Stimulated activated CD8-positive, alpha-beta memory T cell treated with anti-CD3 and anti-CD28 coated beads, Interleukin-7, amount 100 ng/mL, for 4 hours (primary cell): ENCODE data around the gene FOSB.
"Not testable (repeated sequence)": the region's sequence is repeated elsewhere in the genome, so short reads cannot be mapped to it uniquely, and the experiment has no call there.

ENCODE experiments used
- DNase-seq, 2 donors: peaks; one replicate each; pipeline ENCODE4 v3.0.0-alpha.2; 2020; ENCODE audit warnings: low read depth in 2 of 2

FOSB gene

DNA sequence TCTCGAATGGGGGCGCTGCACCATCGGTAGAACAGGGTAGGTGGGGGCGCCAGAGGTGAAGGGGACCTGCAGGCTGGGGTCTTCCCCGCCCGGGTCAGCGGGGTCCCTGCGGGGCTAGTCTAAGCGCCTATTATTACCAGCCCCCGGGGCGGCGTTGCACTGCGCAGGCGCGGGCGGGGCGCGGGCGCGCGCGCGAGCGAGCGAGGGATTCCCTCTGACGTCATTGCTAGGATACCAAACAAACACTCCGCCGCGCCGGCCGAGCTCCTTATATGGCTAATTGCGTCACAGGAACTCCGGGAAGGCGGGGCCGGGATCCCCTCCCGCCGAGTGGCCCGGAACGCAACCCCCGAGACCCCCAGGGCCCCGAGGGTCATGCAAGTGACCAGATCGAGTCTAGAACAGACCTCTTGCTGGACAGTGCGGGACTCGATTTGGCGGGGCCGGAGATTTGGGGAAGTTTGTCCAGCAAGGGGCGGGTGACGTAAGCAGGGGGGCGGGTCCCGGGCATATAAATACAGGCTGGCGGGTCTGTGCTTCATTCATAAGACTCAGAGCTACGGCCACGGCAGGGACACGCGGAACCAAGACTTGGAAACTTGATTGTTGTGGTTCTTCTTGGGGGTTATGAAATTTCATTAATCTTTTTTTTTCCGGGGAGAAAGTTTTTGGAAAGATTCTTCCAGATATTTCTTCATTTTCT, at the start of gene FOSB:
Gene FOSB (plus strand): TSS at position 541 of the 703 bp plus-strand sequence. CDS start 591 bp downstream, outside the sequence.
- DNase-seq = peak; percentile 91 to 92

DNA sequence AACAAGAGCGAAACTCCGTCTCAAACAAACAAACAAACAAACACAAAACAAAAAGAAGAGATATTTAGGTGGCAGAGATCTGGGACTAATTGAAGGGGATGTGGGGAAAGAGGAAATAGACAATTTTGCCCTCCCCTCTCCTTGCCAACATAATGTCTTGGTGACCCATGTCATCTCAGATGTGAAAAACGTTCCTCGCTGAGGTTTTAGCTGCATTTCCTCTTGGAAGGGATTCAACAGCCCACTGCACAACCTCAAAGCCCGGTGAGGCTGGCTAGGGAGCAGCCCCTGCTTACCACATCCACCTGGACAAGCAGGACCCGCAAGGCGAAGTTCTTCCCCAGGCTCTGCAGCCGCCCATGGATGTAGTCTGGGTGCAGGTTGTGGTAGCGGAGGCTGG, 49.0 kb upstream of the FOSB start:
- DNase-seq = no peak

DNA sequence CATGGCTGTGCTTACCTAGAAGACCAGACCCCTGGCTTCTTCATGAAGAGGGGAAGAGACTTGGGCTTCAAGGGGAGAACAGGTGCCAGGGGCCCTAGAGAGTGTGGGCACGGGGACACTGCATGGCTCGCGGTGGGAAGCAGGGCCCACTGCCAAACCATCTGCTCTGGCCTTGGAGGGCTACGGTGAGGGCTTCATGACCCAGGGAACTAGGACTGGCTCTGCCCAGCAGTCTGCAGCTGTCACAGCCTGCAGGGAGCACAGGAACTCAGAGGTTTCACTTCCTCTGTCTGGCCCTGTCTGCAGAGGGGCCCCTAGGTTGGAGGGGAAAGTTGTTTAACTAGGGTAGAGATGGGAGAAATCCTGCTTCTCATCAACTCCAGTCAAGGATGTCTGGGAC, 48.4 kb upstream of the FOSB start:
- no peak for DNase-seq

DNA sequence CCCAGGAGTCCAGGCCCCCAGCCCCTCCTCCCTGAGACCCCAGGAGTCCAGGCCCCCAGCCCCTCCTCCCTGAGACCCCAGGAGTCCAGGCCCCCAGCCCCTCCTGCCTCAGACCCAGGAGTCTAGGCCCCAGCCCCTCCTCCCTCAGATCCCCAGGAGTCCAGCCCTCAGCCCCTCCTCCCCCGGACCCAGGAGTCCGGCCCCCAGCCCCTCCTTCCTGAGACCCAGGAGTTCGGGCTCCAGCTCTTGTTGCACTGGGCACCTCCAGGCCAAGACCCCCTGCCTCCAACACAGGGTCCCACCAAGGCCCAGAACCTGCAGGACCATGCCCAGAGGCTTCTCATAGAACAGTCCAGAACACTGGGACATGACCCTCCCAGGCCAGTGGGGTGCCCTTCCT, 47.9 kb upstream of the FOSB start:
- no peak for DNase-seq

DNA sequence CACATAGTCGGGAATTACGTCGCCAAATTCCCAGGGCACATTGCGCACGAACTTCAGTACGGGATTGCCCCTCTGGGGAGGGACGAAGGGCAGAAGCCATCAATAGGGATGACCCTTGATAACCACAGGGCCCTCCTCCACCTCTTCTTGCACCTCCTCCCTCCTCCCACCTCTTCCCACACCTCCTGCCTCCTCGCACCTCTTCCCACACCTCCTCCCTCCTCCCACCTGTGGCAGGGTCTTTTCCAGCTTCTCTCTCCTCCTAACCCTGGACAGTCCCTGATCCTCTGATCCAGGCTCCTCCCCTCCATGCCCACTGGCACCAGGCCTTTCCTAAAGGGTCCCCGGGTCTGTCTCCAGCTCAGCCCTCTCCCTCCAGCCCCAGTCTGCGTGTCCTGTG, 47.4 kb upstream of the FOSB start:
- no peak for DNase-seq

DNA sequence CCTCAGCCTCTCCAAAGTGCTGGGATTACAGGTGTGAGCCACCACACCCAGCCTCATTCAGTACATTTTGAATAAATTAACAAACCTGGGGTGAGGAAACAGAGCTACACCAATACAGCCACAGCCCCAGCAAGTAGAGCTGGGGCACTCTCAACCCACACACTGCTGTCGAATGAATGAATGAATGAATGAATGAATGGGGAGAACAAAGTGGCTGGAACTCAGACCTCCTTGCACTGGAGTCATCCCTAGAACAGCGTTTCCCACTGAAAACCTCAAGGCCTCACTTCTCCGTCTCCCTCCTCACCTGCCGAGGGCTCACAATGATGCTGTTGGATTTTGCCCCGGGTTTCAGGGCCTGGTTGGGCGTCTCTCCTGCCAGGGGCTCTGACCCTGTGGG, 46.9 kb upstream of the FOSB start:
- no peak for DNase-seq

DNA sequence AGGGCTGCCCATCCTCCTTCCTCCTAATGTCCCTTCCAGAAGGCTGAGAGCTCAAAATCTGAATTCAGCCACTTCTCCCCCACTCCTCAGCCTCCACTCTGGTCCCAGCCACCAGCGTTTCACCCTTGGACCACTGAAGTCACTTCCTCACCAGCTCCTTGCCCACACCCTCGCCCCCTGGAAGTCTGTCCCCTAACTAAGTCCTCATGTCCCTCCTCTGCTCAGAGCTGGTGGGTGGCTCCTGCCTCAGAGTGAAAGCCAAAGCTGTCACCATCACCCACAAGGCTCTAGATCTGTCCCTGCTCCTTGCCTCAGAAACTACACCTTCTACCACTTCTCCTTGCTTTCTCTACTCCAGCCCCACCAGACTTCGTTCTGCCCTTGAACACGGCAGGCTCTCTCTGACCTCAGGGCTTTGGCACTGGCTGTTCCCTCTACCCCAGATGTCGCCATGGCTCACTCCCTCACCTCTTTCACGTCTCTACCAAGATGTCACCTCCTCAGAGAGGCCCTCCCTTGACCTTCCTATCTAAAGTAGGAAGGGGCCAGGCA, 45.8 kb upstream of the FOSB start:
- DNase-seq = no peak

DNA sequence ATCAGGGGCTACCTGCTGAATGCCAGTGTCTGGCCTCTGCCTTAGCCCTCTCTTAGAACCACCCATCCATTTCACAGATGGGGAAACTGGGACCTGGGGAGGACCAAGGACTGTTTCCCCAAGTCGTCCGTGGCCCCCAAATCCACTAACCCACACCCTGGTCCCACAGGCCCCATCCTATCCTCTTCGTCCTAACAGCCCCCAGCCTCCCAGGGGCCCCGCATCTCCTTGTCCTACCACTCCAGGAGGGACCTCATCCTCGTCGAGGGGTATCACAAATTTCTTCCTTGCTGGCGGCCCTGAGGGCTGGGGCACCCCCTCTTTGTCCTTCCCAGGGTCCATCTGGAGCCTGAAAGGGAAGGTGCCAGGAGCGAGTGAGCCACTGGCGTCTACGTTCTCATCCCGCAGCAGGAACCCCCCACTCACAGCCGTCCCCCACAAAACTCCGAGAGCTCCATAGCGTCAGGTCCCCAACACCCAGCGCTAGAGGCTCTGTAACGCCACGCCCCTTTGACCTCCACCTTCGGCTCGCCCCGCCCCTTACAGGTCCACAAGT, 44.7 kb upstream of the FOSB start:
- peak; percentile 76 to 79 for DNase-seq

DNA sequence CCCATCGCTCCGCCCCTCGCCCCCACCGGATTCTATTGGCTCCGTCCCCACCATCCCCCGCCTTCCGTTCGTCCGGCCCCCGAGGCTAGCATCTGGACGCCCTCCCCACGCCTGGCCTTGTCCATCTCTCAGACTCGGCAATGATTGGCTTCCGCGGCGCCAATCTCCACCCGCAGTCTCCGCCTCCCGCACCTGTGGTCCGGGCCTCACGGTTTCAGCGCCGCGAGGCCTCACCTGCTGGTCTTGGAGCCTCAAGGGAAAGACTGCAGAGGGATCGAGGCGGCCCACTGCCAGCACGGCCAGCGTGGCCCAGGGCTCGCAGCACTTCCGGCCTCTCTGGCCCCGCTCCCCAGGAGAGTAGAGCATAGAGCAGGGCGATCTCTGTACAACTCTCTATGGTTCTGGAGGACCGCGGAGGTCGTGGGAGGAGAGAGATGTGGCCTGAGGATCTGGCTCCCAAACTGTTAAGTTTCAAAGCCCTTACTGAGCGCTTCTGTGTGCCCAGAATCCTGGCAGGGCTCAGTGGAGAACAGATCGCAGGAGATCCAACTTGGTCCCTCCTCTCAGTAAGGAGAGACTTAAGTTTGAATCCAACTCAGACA, 44.1 kb upstream of the FOSB start, which contains the start of gene ERCC1:
Gene ERCC1 (minus strand): TSS at position 329 of the 602 bp plus-strand sequence. CDS start 543 bp downstream, outside the sequence.
- DNase-seq = peak; percentile 32 to 51

DNA sequence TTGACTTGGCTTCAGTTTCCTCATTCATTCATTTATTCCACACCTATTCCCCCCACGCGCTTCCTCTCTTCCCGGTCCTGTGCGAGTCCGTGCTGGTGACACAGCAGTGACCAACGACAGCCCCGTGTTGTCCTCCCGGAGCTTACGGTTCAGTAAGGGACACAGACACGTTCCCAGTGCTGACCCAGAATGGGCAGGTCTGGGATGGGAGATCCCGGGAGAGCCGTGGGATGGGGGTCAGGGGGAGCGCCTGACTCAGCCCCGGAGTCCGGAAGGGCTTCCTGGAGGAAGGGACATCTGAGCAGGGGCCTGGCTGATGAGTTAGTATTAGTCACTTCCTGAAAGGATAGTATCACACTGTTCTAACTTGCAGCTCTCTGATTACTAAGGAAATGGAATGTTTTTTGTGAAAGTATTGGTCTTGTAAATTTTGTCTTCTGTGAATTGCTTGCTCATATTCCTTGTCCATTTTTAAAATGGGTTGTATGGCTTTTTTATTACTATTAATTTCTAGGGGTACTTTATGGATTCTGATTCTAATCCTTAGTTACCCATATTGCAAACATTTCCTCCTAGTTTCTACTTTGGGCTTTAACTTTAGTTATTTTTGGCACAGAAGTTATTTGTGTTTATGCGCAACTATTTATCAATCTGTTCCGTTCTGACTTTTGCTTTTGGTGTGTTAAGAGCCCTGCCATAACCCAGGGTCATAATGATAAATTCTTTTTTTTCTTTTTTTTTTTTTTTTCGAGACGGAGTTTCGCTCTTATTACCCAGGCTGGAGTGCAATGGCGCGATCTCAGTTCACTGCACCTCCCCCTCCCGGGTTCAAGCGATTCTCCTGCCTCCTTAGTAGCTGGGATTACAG, 43.4 kb upstream of the FOSB start:
- DNase-seq = peak in 1 of 2 donors; percentile 26

DNA sequence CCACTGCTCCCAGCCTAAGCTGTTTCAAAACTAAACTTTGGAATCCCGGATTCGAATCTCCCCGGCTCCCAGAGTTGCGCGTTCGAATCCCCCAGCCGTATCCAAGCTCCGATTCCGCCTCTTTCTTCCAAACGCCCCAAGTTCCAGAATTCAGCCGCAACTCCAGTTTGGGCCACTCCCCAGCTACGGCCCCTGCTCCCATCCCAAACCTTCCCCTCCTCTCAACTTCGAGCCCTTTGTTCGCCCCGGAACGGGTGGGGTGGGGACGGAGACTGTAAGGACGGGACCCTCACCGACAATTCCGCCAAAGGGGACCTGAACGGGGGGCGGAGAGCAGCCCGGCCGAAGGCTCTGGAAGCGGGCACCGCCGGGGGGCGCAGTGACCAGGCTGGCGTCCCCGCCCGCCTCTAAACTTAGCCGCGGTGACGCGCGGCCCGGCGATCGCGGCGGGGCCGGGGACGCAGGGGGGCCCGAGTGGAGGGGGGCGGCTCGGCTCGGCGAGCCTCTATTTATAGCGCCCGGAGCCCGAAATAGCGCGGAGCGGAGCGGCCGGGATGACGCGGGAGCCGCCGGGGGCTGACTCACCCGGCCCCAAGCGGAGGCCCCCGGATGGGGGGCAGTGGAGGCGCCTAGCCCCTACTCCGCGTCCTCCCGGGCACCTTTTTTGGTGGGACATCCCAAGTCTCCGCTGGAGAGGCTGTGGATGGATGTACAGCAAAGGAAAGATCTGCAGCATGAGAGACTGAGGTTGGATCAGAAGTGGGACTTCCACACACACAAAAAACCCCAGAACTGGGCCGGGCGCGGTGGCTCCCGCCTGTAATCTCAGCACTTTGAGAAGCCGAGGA, 39.2 kb upstream of the FOSB start:
- no peak for DNase-seq

DNA sequence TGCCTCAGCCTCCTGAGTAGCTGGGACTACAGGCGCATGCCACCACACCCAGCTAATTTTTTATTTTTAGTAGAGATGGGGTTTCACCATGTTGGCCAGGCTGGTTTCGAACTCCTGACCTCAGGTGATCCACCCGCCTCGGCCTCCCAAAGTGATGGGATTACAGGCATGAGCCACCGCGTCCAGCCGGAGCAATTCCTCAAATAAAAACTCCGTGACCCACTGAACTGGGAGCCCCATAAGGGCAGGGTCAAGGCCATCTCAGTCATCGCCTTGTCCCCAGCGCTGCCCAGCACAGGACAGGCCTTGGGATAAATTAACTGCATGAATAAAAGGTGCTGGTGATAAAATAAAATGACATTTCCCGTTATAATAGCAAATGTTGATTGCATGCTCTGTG, 37.9 kb upstream of the FOSB start:
- DNase-seq = not testable (repeated sequence)

DNA sequence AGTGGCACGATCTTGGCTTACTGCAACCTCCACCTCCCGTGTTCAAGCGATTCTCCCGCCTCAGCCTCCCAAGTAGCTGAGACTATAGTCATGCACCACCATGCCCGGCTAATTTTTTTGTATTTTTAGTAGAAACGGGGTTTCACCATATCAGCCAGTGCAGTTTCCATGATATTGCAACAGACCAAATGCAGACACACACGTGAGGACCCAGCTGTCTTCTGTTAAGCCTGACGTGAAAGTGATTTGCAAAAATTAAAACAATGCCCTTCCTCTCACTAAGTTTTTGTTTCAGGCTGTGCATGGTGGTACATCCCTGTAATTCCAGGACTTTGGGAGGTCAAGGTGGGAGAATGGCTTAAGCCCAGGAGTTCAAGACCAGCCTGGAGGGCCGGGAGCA, 36.8 kb upstream of the FOSB start:
- not testable (repeated sequence) for DNase-seq

DNA sequence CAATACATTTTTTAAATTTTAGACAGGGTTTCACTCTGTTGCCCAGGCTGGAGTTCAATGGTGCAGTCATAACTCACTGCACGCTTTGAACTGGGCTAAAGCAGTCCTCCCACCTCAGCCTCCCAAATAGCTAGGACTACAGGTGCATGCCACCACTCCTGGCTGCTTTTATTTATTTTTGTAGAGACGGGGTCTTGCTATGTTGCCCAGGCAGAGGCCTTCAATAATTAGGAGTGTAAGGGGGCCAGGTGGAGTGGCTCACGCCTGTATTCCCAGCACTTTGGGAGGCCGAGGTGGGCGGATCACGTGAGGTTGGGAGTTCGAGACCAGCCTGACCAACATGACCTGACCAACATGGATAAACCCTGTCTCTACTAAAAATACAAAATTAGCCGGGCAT, 35.3 kb upstream of the FOSB start:
- not testable (repeated sequence) for DNase-seq

DNA sequence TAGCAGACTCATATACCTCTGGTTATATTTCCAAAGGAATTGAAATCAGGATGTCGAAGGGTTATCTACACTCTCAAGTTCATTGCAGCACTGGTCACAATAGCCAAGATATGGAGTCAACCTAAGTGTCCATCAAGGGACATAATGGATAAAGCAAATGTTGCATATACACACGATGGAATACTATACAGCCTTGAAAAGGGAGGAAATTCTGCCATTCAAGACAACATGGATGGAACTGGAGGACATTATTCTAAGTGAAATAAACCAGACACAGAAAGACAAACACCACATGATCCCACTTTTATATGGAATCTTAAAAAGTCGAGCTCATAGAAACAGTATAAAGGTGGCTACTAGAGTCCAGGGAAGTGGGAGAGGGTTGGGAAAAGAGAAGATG, 30.5 kb upstream of the FOSB start:
- DNase-seq = no peak

DNA sequence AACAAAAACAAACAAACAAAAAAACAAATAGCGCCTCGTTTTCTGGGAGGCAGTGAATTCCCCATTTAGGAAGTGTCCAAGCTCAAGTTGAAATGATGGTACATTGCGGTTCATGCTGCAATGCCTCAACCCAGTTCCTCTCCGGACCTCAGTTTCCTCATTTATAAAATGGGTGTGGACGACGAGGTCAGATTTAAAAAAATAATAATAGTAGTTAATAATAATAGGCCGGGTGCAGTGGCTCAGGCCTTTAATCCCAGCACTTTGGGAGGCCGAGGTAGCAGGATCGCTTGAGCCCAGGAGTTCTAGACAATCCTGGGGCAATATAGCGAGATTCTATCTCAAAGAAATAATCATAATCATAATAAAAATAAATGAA, 28.6 kb upstream of the FOSB start:
- no peak for DNase-seq

DNA sequence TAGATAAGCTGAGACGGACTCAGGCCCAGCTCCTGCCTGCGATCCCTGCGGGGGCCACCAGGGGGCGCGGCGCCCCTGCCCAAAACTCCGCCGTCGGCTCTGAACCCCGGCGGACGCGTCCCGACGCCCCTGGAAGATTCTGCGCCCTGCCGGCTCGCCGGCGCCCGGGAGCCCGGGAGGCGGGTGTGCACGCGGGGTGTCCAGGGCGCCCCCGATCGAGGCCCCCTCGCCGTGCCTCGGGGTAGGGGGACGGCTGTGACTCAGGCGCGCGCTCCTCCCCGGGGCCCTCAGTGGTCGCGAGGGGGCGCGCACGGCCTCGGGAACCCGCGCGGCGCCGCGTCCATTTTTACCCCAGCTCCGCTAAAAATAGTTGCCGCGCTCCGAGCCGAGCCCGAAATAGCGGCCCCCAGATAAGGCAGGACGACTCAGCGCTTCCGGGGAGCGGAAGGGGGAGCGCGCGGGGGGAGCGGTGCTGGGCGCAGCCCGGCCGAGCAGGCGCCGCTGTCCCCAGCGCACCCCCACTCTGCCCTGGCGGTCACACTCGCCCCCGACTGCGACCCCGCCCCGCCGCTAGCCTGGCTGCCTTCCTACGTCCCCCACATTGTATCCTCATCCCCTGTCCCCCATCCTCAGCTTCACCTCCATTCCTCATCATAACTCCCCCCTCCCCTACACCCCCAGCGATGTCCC, 28.1 kb upstream of the FOSB start:
- peak; percentile 72 to 85 for DNase-seq

DNA sequence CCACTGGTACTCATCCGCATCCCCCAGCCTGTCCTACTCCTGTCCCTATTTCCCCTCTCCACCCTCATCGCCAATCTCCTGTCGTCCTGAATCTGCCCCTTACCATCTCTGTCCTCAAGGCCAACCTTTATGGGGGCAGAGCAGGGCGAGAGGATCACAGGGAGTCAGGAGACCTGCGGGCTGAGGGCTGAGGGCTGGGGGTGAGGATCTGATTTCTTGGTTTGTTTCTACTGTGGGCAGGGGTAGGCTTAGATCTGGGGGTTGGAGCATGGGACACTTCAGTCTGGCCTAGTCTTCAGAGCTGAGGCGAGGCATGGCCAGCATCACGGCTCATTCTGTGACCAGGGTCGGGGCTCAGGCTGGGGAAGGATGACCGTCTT, 27.5 kb upstream of the FOSB start:
- DNase-seq = no peak

DNA sequence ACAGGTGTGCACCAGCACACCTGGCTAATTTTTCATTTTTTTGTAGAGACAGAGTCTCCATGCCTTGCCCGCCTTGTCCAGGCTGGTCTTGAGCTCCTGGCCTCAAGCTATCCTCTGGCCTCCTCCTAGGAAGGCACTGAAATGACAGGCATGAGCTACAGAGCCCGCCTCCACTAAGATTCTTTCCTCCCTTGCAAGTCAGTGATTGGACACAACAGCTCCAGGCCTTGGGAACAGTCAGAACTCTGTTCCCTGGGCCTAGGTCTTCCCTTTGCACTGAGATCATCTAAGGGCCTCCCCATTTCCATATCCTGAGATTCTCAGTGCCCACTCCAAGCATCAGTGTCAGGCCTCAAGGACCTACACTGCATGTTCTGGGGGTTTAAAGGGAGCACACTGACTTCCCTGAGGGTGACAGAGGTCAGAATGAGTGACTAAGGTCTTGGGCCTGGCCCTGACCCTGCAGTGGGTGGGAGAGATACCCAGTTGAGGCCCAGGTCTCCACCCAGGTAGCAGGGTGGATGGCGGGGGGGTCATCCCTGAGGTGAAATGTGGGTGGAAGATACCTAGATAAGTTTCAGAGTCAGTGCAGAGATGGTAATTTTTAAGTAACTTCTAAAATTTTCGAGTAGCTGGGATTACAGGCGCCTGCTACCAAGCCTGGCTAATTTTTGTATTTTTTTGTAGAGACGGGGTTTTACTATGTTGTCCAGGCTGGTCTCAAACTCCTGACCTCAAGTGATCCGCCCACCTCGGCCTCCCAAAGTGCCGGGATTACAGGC, 26.7 kb upstream of the FOSB start:
- no peak for DNase-seq

DNA sequence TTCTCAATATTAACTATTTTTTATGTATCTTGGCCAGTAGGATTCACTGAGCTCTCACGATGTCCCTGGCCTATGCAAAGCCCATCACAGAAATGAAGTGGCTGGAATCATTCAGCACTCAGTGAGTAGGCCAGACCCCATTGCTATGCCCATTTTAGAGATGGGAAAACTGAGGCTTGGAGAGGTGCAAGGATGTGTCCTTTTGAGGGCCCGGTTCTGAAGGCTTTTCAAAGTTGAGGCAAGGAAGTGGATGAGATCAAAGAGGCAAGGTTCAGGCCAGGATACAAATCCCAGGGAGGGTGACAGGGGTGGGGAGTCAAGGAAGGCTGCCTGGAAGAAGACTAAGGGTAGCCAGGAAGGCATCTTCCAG, 25.4 kb upstream of the FOSB start:
- no peak for DNase-seq
